Esophagus squamous epithelium (tissue), 5 donors: Measurements from ENCODE around the gene ZFHX3. TPM values are rescaled to one million over a fixed set of nuclear protein-coding genes. Genes with fewer than 3 reads are reported as not detected.

ENCODE experiments used
- DNase-seq: peaks from one replicate; lab custom pipeline; 2025; lab: John Stamatoyannopoulos, UW
- H3K27ac ChIP-seq, 4 donors: fragments of 200-600 bp; sonication (generic); one replicate each; pipeline ENCODE4 v1.5.1; 2016 to 2019; ENCODE audit warnings: mild to moderate bottlenecking in 1 of 4
- H3K27me3 ChIP-seq, 4 donors: fragments of 200-600 bp; sonication (generic); 1 replicate in 3 of 4; 2 replicates in 1 of 4; pipeline versions ENCODE4 v1.5.1 to v1.6.0; 2017 to 2021; ENCODE audit warnings: antibody characterized with exemption in 1 of 4
- H3K36me3 ChIP-seq, 3 donors: fragments of 200-600 bp; sonication (generic); one replicate each; pipeline ENCODE4 v1.5.1; 2016 to 2019
- H3K4me1 ChIP-seq, 3 donors: fragments of 200-600 bp; sonication (generic); one replicate each; pipeline ENCODE4 v1.5.1; 2017 to 2019
- H3K4me3 ChIP-seq, 4 donors: fragments of 200-600 bp; sonication (generic); 1 replicate in 3 of 4; 2 replicates in 1 of 4; pipeline ENCODE4 v1.5.1; 2016 to 2019; ENCODE audit warnings: mild to moderate bottlenecking in 2 of 4, moderate library complexity in 1 of 4
- H3K9me3 ChIP-seq, 3 donors: fragments of 200-600 bp; sonication (generic); one replicate each; pipeline ENCODE4 v1.5.1; 2016 to 2019
- CTCF ChIP-seq, 6 experiments: fragments of 450-650 bp in 4 of 6; fragments of 200-600 bp in 2 of 6; sonication (generic) in 2 of 6; IDR thresholded peaks; one replicate each; pipeline ENCODE4 v1.5.1; 2016 to 2019; ENCODE audit warnings: antibody characterized with exemption in 6 of 6, mild to moderate bottlenecking in 4 of 6, moderate library complexity in 4 of 6
- POLR2A ChIP-seq, 4 donors: fragments of 450-650 bp; IDR thresholded peaks; one replicate each; pipeline ENCODE4 v1.6.1; 2017; ENCODE audit warnings: antibody characterized with exemption in 4 of 4, mild to moderate bottlenecking in 4 of 4, moderate library complexity in 3 of 4
- WGBS, 2 donors: methylation state at CpG; one replicate each; pipeline ENCODE4 v1.1.5; 2018; 5-methylcytosine and 5-hydroxymethylcytosine counted together
- intact Hi-C: fragments of 100-400 bp; cut with DNase I; formaldehyde crosslinking; loops from one replicate; pipeline ENCODE4 v1.15.0; 2022
- total RNA-seq, 4 donors: library from RNA; depleted of rRNA; stranded (reverse); fragments of >200 nt; gene quantifications; one replicate each; pipeline ENCODE4 v1.1.0, GENCODE V29; 2016
- donor health status: DM: yes; HTN: yes; CAD: no.

The ZFHX3 gene
- total RNA-seq, 4 donors from 2014 or later = 3.5 to 12.8 (median 4.5) TPM

GRCh38 chr16:72836181-72836580 lies 211.7 kb downstream of the ZFHX3 start:
- Histone ChIP-seq H3K4me3 (no peak overlapping the region), H3K36me3 (no peaks in the 10 kb centered on the region), H3K4me1 (peaks cover 0 to 17% (median 3%) of the 10 kb centered on the region in 3 donors), H3K9me3 (no peaks in the 10 kb centered on the region), H3K27ac (no peak overlapping the region), H3K27me3 (no peaks in the 10 kb centered on the region)
- no peak for TF ChIP-seq CTCF (IDR thresholded peaks at IDR 0.05)
- intact Hi-C loops = loop anchor here (10.0 kb wide), 1 partner anchor 209 kb away; the partner anchor contains the start of gene ZFHX3
- DNase-seq = no peak
- WGBS, 2 donors = 90 to 91% methylated on average over 7 of the region's 7 CpGs

GRCh38 chr16:72835086-72835485 lies 212.8 kb downstream of the ZFHX3 start:
- H3K27ac ChIP-seq = no peak overlapping the region
- no peak for DNase-seq
- WGBS, 2 donors = 79 to 89% methylated on average over 7 of the region's 7 CpGs
- H3K4me1 ChIP-seq = peaks cover 0 to 10% (median 0%) of the 10 kb centered on the region in 3 donors
- no peak for TF ChIP-seq POLR2A (IDR thresholded peaks at IDR 0.05)
- no peak for TF ChIP-seq CTCF (IDR thresholded peaks at IDR 0.05)
- intact Hi-C loops = loop anchor here (10.0 kb wide), 1 partner anchor 210 kb away; the partner anchor contains the start of gene ZFHX3
- no peaks in the 10 kb centered on the region for H3K36me3 ChIP-seq
- no peak overlapping the region for H3K4me3 ChIP-seq
- H3K27me3 ChIP-seq = no peaks in the 10 kb centered on the region
- H3K9me3 ChIP-seq = no peaks in the 10 kb centered on the region

GRCh38 chr16:72834499-72834898 lies 213.4 kb downstream of the ZFHX3 start:
- no peaks in the 10 kb centered on the region for H3K9me3 ChIP-seq
- no peak overlapping the region for H3K4me3 ChIP-seq
- no peaks in the 10 kb centered on the region for H3K27me3 ChIP-seq
- H3K36me3 ChIP-seq = peaks cover 0 to 4% (median 0%) of the 10 kb centered on the region in 3 donors
- WGBS, 2 donors = 90 to 95% methylated on average over 8 to 9 of the region's 9 CpGs
- H3K27ac ChIP-seq = no peak overlapping the region
- no peak for DNase-seq
- intact Hi-C loops = loop anchor here (5.0 to 10.0 kb wide), 2 partner anchors 210 to 363 kb away; partner anchors contain the start of gene ZFHX3
- no peak for TF ChIP-seq CTCF (IDR thresholded peaks at IDR 0.05)
- no peak for TF ChIP-seq POLR2A (IDR thresholded peaks at IDR 0.05)
- peaks cover 0 to 10% (median 0%) of the 10 kb centered on the region in 3 donors for H3K4me1 ChIP-seq

- Histone ChIP-seq H3K27ac (no peak overlapping the region), H3K4me3 (no peak overlapping the region), H3K36me3 (peaks cover 0 to 9% (median 0%) of the 10 kb centered on the region in 3 donors), H3K9me3 (no peaks in the 10 kb centered on the region), H3K4me1 (peaks cover 0 to 10% (median 0%) of the 10 kb centered on the region in 3 donors), H3K27me3 (no peaks in the 10 kb centered on the region)
- intact Hi-C loops = loop anchor here (5.0 to 10.0 kb wide), 2 partner anchors 211 to 363 kb away; partner anchors contain the start of gene ZFHX3
- WGBS, 2 donors = 91% methylated on average over 2 of the region's 2 CpGs
- TF ChIP-seq CTCF (IDR thresholded peaks at IDR 0.05) = no peak
- no peak for TF ChIP-seq POLR2A (IDR thresholded peaks at IDR 0.05)
- no peak for DNase-seq
Observed at GRCh38 chr16:72833969-72834368, 214.0 kb downstream of the ZFHX3 start.

GRCh38 chr16:72833482-72833881 lies 214.4 kb downstream of the ZFHX3 start:
- Histone ChIP-seq H3K27ac (no peak overlapping the region), H3K36me3 (peaks cover 0 to 14% (median 0%) of the 10 kb centered on the region in 3 donors), H3K9me3 (no peaks in the 10 kb centered on the region), H3K27me3 (no peaks in the 10 kb centered on the region), H3K4me1 (peaks cover 0 to 10% (median 0%) of the 10 kb centered on the region in 3 donors), H3K4me3 (no peak overlapping the region)
- DNase-seq = no peak
- no peak for TF ChIP-seq POLR2A (IDR thresholded peaks at IDR 0.05)
- no peak for TF ChIP-seq CTCF (IDR thresholded peaks at IDR 0.05)
- WGBS, 2 donors = 86 to 100% methylated on average over 2 to 3 of the region's 3 CpGs
- intact Hi-C loops = loop anchor here (5.0 to 10.0 kb wide), 2 partner anchors 211 to 364 kb away; partner anchors contain the start of gene ZFHX3
